ENCODE data around the gene GZMM. TPM values are rescaled to one million over a fixed set of nuclear protein-coding genes. Genes with fewer than 3 reads are reported as not detected.

Gene GZMM
- total and polyA plus RNA-seq, 2 of the 13 experiments (the other 11 are each of a cell fraction or from before 2014, with no cell fraction given): 0.07 TPM; not detected in 1

DNA sequence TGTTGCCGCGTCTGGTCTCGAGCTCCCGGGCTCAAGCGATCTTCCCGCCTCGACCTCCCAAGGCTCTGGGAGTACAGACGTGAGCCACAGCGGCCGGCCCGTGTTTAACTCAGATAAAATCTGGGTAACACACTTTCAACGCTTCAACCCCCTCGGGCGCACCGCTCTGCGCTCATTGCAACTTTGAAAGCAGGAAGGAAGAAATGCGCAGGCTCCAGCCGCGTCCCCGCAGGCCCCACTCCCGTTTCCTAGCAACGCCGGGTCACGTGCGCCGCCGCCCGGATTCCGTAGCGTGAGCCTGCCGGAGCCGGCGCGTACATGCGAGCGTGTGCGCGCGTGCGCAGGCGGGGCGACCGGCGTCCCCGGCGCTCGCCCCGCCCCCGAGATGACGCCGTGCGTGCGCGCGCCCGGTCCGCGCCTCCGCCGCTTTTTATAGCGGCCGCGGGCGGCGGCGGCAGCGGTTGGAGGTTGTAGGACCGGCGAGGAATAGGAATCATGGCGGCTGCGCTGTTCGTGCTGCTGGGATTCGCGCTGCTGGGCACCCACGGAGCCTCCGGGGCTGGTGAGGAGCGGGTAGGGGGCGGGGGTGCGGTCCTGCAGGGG lies 28.4 kb downstream of the GZMM start, which contains the start of gene BSG (continued):
- TF ChIP-seq ZNF674 (CRISPR knock-in tag; IDR thresholded peaks at IDR 0.05; ENCODE audit: low read depth) (peak; percentile 83; the same call in 1 of the 2 replicates), KDM1A (CRISPR knock-in tag; IDR thresholded peaks at IDR 0.05) (no peak), MIER3 (CRISPR knock-in tag; IDR thresholded peaks at IDR 0.05; ENCODE audit: borderline replicate concordance) (no peak; the same call in 1 of the 2 replicates), TAF15 (IDR thresholded peaks at IDR 0.05; ENCODE audit: low read depth, low read length, poor library complexity, severe bottlenecking) (peak; percentile 27), SMYD3 (CRISPR knock-in tag; IDR thresholded peaks at IDR 0.05) (no peak), RBM39 (IDR thresholded peaks at IDR 0.05; ENCODE audit: low read depth, low read length, poor library complexity, severe bottlenecking) (no peak), ZNF891 (CRISPR knock-in tag; IDR thresholded peaks at IDR 0.05) (peak; percentile 63; the same call in 1 of the 2 replicates), FOXJ3 (CRISPR knock-in tag; IDR thresholded peaks at IDR 0.05; ENCODE audit: borderline replicate concordance) (no peak), MIXL1 (CRISPR knock-in tag; IDR thresholded peaks at IDR 0.05) (0 out of 2 replicates have a peak, but pooled peaks have one; percentile 13), ZNF773 (CRISPR knock-in tag; IDR thresholded peaks at IDR 0.05; ENCODE audit: borderline replicate concordance) (peak; percentile 47; the same call in 1 of the 2 replicates), ZFP41 (CRISPR knock-in tag; IDR thresholded peaks at IDR 0.05; ENCODE audit: borderline replicate concordance) (no peak), SMAD9 (CRISPR knock-in tag; IDR thresholded peaks at IDR 0.05) (no peak)
- TF ChIP-seq, protein P1, sequence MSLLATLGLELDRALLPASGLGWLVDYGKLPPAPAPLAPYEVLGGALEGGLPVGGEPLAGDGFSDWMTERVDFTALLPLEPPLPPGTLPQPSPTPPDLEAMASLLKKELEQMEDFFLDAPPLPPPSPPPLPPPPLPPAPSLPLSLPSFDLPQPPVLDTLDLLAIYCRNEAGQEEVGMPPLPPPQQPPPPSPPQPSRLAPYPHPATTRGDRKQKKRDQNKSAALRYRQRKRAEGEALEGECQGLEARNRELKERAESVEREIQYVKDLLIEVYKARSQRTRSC (CRISPR knock-in tag; IDR thresholded peaks at IDR 0.05; ENCODE audit: low read depth): 0 out of 2 replicates have a peak, but pooled peaks have one; percentile 68
- TF ChIP-seq, protein P2, sequence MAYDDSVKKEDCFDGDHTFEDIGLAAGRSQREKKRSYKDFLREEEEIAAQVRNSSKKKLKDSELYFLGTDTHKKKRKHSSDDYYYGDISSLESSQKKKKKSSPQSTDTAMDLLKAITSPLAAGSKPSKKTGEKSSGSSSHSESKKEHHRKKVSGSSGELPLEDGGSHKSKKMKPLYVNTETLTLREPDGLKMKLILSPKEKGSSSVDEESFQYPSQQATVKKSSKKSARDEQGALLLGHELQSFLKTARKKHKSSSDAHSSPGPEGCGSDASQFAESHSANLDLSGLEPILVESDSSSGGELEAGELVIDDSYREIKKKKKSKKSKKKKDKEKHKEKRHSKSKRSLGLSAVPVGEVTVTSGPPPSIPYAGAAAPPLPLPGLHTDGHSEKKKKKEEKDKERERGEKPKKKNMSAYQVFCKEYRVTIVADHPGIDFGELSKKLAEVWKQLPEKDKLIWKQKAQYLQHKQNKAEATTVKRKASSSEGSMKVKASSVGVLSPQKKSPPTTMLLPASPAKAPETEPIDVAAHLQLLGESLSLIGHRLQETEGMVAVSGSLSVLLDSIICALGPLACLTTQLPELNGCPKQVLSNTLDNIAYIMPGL (CRISPR knock-in tag; IDR thresholded peaks at IDR 0.05; ENCODE audit: borderline replicate concordance in 1 of 2, low read depth in 1 of 2): peak; percentile 16 to 57; a peak in 2 of 4 replicates
- TF ChIP-seq, protein P3, sequence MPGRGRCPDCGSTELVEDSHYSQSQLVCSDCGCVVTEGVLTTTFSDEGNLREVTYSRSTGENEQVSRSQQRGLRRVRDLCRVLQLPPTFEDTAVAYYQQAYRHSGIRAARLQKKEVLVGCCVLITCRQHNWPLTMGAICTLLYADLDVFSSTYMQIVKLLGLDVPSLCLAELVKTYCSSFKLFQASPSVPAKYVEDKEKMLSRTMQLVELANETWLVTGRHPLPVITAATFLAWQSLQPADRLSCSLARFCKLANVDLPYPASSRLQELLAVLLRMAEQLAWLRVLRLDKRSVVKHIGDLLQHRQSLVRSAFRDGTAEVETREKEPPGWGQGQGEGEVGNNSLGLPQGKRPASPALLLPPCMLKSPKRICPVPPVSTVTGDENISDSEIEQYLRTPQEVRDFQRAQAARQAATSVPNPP (CRISPR knock-in tag; IDR thresholded peaks at IDR 0.05): no peak
- TF ChIP-seq, protein P4, sequence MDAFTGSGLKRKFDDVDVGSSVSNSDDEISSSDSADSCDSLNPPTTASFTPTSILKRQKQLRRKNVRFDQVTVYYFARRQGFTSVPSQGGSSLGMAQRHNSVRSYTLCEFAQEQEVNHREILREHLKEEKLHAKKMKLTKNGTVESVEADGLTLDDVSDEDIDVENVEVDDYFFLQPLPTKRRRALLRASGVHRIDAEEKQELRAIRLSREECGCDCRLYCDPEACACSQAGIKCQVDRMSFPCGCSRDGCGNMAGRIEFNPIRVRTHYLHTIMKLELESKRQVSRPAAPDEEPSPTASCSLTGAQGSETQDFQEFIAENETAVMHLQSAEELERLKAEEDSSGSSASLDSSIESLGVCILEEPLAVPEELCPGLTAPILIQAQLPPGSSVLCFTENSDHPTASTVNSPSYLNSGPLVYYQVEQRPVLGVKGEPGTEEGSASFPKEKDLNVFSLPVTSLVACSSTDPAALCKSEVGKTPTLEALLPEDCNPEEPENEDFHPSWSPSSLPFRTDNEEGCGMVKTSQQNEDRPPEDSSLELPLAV (CRISPR knock-in tag; conservative IDR thresholded peaks at IDR 0.05; ENCODE audit: low read depth): no peak
- TF ChIP-seq, protein P5, sequence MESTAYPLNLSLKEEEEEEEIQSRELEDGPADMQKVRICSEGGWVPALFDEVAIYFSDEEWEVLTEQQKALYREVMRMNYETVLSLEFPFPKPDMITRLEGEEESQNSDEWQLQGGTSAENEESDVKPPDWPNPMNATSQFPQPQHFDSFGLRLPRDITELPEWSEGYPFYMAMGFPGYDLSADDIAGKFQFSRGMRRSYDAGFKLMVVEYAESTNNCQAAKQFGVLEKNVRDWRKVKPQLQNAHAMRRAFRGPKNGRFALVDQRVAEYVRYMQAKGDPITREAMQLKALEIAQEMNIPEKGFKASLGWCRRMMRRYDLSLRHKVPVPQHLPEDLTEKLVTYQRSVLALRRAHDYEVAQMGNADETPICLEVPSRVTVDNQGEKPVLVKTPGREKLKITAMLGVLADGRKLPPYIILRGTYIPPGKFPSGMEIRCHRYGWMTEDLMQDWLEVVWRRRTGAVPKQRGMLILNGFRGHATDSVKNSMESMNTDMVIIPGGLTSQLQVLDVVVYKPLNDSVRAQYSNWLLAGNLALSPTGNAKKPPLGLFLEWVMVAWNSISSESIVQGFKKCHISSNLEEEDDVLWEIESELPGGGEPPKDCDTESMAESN (CRISPR knock-in tag; conservative IDR thresholded peaks at IDR 0.05): peak; percentile 16; the same call in 1 of the 2 replicates
- TF ChIP-seq, protein P6, sequence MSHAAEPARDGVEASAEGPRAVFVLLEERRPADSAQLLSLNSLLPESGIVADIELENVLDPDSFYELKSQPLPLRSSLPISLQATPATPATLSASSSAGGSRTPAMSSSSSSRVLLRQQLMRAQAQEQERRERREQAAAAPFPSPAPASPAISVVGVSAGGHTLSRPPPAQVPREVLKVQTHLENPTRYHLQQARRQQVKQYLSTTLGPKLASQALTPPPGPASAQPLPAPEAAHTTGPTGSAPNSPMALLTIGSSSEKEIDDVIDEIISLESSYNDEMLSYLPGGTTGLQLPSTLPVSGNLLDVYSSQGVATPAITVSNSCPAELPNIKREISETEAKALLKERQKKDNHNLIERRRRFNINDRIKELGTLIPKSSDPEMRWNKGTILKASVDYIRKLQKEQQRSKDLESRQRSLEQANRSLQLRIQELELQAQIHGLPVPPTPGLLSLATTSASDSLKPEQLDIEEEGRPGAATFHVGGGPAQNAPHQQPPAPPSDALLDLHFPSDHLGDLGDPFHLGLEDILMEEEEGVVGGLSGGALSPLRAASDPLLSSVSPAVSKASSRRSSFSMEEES (CRISPR knock-in tag; IDR thresholded peaks at IDR 0.05): peak; percentile 85

Data from HepG2 (cell line).